GM12878 (cell line): ENCODE measurements around the gene ZCRB1.

Experiments
- ASH2L ChIP-seq: fragments of 300-600, 200-600 bp; sonication (generic); IDR thresholded peaks from 2 replicates; pipeline ENCODE4 v1.6.1; 2017; ENCODE audit warnings: low read depth, mild to moderate bottlenecking, borderline replicate concordance
- IKZF2 ChIP-seq, 2 experiments: fragments of 450-650 bp; IDR thresholded peaks; 2 replicates each; pipeline ENCODE4 v1.6.1; 2017; ENCODE audit warnings: mild to moderate bottlenecking in 2 of 2, moderate library complexity in 2 of 2
- MYC ChIP-seq: IDR thresholded peaks from 2 replicates; pipeline ENCODE4 v1.6.1; 2011; ENCODE audit warnings: mild to moderate bottlenecking, low read length, moderate library complexity, inconsistent platforms; ENCODE audit not compliant: insufficient read depth, insufficient replicate concordance, insufficient read length, severe bottlenecking
- NR2C2 ChIP-seq: IDR thresholded peaks from 2 replicates; pipeline ENCODE4 v1.6.1; 2011; ENCODE audit warnings: borderline replicate concordance, low read depth; ENCODE audit not compliant: control insufficient read depth, insufficient read length
- PBX3 ChIP-seq: IDR thresholded peaks from 2 replicates; pipeline ENCODE4 v1.6.1; 2011; ENCODE audit warnings: mild to moderate bottlenecking, low read depth, low read length, moderate library complexity; ENCODE audit not compliant: insufficient replicate concordance
- POLR2AphosphoS5 ChIP-seq: IDR thresholded peaks from 2 replicates; pipeline ENCODE4 v1.6.1; 2011; ENCODE audit warnings: mild to moderate bottlenecking, low read length, inconsistent platforms
- TF ChIP-seq, protein P1 (sequence below), 3 experiments: IDR thresholded peaks in 2 of 3; conservative IDR thresholded peaks in 1 of 3; 2 replicates each; pipeline ENCODE4 v1.5.1; 2011; ENCODE audit warnings: low read depth in 3 of 3, low read length in 3 of 3, mild to moderate bottlenecking in 3 of 3, control low read depth in 2 of 3, moderate library complexity in 2 of 3, inconsistent platforms in 1 of 3, mixed read lengths in 1 of 3; ENCODE audit not compliant: control insufficient read depth in 2 of 3, insufficient read depth in 1 of 3; ENCODE audit errors: extremely low read depth in 1 of 3

GRCh38 chr12:42275499-42275898, 50.4 kb downstream of the ZCRB1 start:
- TF ChIP-seq POLR2AphosphoS5 (no peak), MYC (no peak), PBX3 (no peak), ASH2L (no peak), IKZF2 (IDR thresholded peaks at IDR 0.05) (no peak), NR2C2 (no peak)
- TF ChIP-seq, protein P1, sequence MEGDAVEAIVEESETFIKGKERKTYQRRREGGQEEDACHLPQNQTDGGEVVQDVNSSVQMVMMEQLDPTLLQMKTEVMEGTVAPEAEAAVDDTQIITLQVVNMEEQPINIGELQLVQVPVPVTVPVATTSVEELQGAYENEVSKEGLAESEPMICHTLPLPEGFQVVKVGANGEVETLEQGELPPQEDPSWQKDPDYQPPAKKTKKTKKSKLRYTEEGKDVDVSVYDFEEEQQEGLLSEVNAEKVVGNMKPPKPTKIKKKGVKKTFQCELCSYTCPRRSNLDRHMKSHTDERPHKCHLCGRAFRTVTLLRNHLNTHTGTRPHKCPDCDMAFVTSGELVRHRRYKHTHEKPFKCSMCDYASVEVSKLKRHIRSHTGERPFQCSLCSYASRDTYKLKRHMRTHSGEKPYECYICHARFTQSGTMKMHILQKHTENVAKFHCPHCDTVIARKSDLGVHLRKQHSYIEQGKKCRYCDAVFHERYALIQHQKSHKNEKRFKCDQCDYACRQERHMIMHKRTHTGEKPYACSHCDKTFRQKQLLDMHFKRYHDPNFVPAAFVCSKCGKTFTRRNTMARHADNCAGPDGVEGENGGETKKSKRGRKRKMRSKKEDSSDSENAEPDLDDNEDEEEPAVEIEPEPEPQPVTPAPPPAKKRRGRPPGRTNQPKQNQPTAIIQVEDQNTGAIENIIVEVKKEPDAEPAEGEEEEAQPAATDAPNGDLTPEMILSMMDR (IDR thresholded peaks at IDR 0.05 in 2 of 3, conservative IDR thresholded peaks at IDR 0.05 in 1 of 3; ENCODE audit: control insufficient read depth in 2 of 3, extremely low read depth in 1 of 3, insufficient read depth in 1 of 3, low read depth in 3 of 3, low read length in 3 of 3) = no peak
